ENCODE results near the gene UPF3A. TPM values are rescaled to one million over a fixed set of nuclear protein-coding genes. Genes with fewer than 3 reads are reported as not detected.

Gene UPF3A
- total and polyA plus RNA-seq, 2 experiments from 2014 or later: 25.3 to 50.8 TPM

DNA sequence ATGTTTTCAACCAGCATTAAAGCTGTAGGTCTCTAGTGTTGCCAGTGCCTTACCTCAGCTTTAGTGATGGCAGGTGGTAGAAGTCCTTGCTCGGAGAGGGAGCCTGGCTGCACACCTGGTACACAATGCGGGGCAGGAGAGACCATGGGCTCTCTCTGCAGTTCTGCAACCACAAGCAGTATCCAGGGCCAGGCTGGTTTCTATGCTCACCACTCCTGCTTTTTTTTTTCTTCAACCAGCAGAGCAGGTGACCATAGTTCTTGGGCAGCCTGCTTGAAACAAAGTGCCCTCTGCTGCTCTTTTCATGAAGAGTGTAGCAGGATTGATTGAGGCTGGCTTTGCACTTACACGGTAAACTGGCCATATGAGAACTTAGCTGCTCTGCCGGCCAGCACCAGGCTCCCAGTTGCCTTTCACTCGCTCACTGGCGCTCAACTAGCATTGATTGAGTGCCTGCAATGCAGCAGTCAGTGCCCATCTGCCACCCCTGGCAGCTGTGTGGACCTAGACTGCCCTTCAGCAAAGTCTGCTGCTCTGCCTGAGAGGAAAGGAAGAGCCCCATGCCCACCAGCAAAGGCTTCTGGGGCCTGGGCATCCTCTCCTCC lies 28.5 kb downstream of the UPF3A start:
- WGBS, 2 experiments (ENCODE audit: low coverage in 1 of 2, low lambda C conversion rate in 2 of 2, missing lambda C conversion rate in 2 of 2): 83 to 84% methylated on average over 6 of the region's 6 CpGs
- H3K4me1 ChIP-seq (ENCODE audit: insufficient read depth): peaks cover 17% of the 10 kb centered on the region
- DNase-seq: no peak
- TF ChIP-seq EZH2 (IDR thresholded peaks at IDR 0.05; ENCODE audit: insufficient read depth, poor library complexity, severe bottlenecking) (no peak), EZH2phosphoT487 (IDR thresholded peaks at IDR 0.05; ENCODE audit: insufficient read depth, low read depth) (no peak)
- H3K27ac ChIP-seq: no peak overlapping the region
- H3F3A ChIP-seq (ENCODE audit: insufficient read depth): peaks cover 27% of the 10 kb centered on the region
- H3K9ac ChIP-seq: no peak overlapping the region
- H3K9me3 ChIP-seq (ENCODE audit: low read depth): no peaks in the 10 kb centered on the region
- peaks cover 17% of the 10 kb centered on the region for H3K36me3 ChIP-seq (ENCODE audit: low read depth)
- H3K79me2 ChIP-seq (ENCODE audit: insufficient read depth): peaks cover 5% of the 10 kb centered on the region
- H3K4me2 ChIP-seq (ENCODE audit: unreplicated experiment): no peak overlapping the region
- H3K27me3 ChIP-seq (replicated peaks; ENCODE audit: insufficient read depth): no peaks in the 10 kb centered on the region
- in situ Hi-C loops (cut with MboI): no loop called here
- H2AFZ ChIP-seq: no peak overlapping the region
- H3K4me3 ChIP-seq: no peak overlapping the region
- H3K9me2 ChIP-seq (ENCODE audit: insufficient read depth): no peaks in the 10 kb centered on the region
- H4K20me1 ChIP-seq (ENCODE audit: insufficient read depth): no peaks in the 10 kb centered on the region

DNA sequence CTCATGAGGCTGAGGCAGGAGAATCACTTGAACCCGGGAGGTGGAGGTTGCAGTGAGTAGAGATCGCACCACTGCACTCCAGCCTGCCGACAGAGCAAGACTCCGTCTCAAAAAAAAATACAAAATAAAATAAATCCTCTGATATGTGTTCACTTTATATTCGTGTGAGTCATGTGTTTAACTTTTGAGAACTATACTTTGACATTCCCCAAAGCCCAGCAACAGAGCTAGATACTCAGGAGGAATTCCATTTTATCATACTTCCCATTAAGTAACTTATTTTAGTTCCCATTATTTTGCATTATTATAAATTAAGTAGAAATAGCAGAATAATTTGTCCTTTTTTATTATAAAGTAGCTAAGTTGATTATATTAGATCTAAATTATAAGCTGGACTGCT lies 29.6 kb downstream of the UPF3A start:
- peak; percentile 43 for DNase-seq
- Histone ChIP-seq H3K27ac (no peak overlapping the region), H3K4me2 (ENCODE audit: unreplicated experiment) (no peak overlapping the region)

DNA sequence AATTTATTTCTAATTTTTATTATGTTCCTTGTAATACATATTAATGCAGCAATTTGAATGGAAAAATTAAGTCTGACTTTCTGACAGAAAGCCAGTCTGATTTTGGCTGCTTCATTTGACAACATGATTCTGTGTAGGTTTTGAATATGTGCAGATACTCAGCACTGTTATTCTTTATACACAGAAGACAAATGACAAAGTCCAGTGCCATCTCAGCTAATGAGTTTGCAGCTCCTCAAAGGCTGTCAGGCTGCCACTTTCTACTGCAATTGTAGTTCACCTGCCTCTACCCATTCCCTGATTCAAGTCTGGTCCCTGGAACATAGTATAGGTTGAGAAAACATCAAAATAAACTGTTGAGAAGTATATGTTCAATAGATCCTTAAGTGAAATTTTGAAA lies 30.0 kb downstream of the UPF3A start:
- H3K27ac ChIP-seq: no peak overlapping the region
- no peak overlapping the region for H3K9ac ChIP-seq
- peaks cover 20% of the 10 kb centered on the region for H3K79me2 ChIP-seq (ENCODE audit: insufficient read depth)
- peaks cover 10% of the 10 kb centered on the region for H3K36me3 ChIP-seq (ENCODE audit: low read depth)
- H3K4me1 ChIP-seq (ENCODE audit: insufficient read depth): peaks cover 28% of the 10 kb centered on the region
- DNase-seq: no peak
- H3K9me3 ChIP-seq (ENCODE audit: low read depth): no peaks in the 10 kb centered on the region
- no peak for TF ChIP-seq EZH2 (IDR thresholded peaks at IDR 0.05; ENCODE audit: insufficient read depth, poor library complexity, severe bottlenecking)
- no peak for TF ChIP-seq EZH2phosphoT487 (IDR thresholded peaks at IDR 0.05; ENCODE audit: insufficient read depth, low read depth)
- H3K4me2 ChIP-seq (ENCODE audit: unreplicated experiment): no peak overlapping the region
- H3K4me3 ChIP-seq: no peak overlapping the region
- H2AFZ ChIP-seq: peak overlapping the region; percentile 27; the same call in 1 of the 2 replicates
- in situ Hi-C loops (cut with MboI): no loop called here
- no peaks in the 10 kb centered on the region for H3K27me3 ChIP-seq (replicated peaks; ENCODE audit: insufficient read depth)
- H4K20me1 ChIP-seq (ENCODE audit: insufficient read depth): peaks cover 4% of the 10 kb centered on the region; the same call in 1 of the 2 replicates
- H3K9me2 ChIP-seq (ENCODE audit: insufficient read depth): no peaks in the 10 kb centered on the region
- peaks cover 34% of the 10 kb centered on the region for H3F3A ChIP-seq (ENCODE audit: insufficient read depth)

More for the DNA sequence above, 29.6 kb downstream of the UPF3A start:
- TF ChIP-seq EZH2phosphoT487 (IDR thresholded peaks at IDR 0.05; ENCODE audit: insufficient read depth, low read depth) (no peak), EZH2 (IDR thresholded peaks at IDR 0.05; ENCODE audit: insufficient read depth, poor library complexity, severe bottlenecking) (no peak)
- 52 to 53% methylated on average over 5 of the region's 5 CpGs for WGBS, 2 experiments (ENCODE audit: low coverage in 1 of 2, low lambda C conversion rate in 2 of 2, missing lambda C conversion rate in 2 of 2)
- Histone ChIP-seq H3K27me3 (replicated peaks; ENCODE audit: insufficient read depth) (no peaks in the 10 kb centered on the region), H4K20me1 (ENCODE audit: insufficient read depth) (peaks cover 4% of the 10 kb centered on the region; the same call in 1 of the 2 replicates), H3K9me2 (ENCODE audit: insufficient read depth) (no peaks in the 10 kb centered on the region), H3K79me2 (ENCODE audit: insufficient read depth) (peaks cover 15% of the 10 kb centered on the region), H3K4me1 (ENCODE audit: insufficient read depth) (peaks cover 24% of the 10 kb centered on the region), H3K4me3 (no peak overlapping the region), H3F3A (ENCODE audit: insufficient read depth) (peaks cover 34% of the 10 kb centered on the region), H3K9ac (no peak overlapping the region), H3K36me3 (ENCODE audit: low read depth) (peaks cover 14% of the 10 kb centered on the region), H3K9me3 (ENCODE audit: low read depth) (no peaks in the 10 kb centered on the region), H2AFZ (no peak overlapping the region)
- in situ Hi-C loops (cut with MboI): no loop called here

DNA sequence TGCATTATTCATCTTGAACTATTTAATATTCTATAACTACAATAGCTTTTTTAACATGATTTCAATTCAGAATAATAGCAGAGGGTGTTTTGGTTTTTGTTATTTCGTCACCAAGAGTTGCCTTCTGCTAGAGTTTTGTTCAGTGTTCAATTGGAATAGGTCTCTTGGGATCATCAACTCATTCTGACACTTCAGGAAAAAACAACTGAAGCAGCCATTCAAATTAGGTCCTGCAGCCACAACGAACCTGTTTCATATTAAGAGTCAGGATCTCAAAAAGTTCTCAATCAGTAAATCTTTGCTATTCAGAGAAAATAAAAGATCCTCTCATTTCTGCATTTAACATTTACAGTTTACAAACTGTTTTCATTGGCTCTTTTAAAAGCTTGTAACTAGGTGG lies 30.5 kb downstream of the UPF3A start:
- in situ Hi-C loops (cut with MboI): no loop called here
- Histone ChIP-seq H3K27me3 (replicated peaks; ENCODE audit: insufficient read depth) (no peaks in the 10 kb centered on the region), H2AFZ (peak overlapping the region; percentile 27; the same call in 1 of the 2 replicates)

More for the DNA sequence above, 30.5 kb downstream of the UPF3A start:
- peak; percentile 39 for DNase-seq
- Histone ChIP-seq H3K9me2 (ENCODE audit: insufficient read depth) (no peaks in the 10 kb centered on the region), H3K27ac (no peak overlapping the region), H3K9ac (no peak overlapping the region), H3F3A (ENCODE audit: insufficient read depth) (peaks cover 34% of the 10 kb centered on the region), H3K9me3 (ENCODE audit: low read depth) (no peaks in the 10 kb centered on the region), H3K4me1 (ENCODE audit: insufficient read depth) (peaks cover 30% of the 10 kb centered on the region), H4K20me1 (ENCODE audit: insufficient read depth) (peaks cover 4% of the 10 kb centered on the region; the same call in 1 of the 2 replicates), H3K36me3 (ENCODE audit: low read depth) (peaks cover 4% of the 10 kb centered on the region; the same call in 1 of the 2 replicates), H3K4me2 (ENCODE audit: unreplicated experiment) (no peak overlapping the region), H3K4me3 (no peak overlapping the region), H3K79me2 (ENCODE audit: insufficient read depth) (peaks cover 25% of the 10 kb centered on the region)
- WGBS, 2 experiments (ENCODE audit: low coverage in 1 of 2, low lambda C conversion rate in 2 of 2, missing lambda C conversion rate in 2 of 2): 9% methylated on average over 2 of the region's 2 CpGs
- no peak for TF ChIP-seq EZH2 (IDR thresholded peaks at IDR 0.05; ENCODE audit: insufficient read depth, poor library complexity, severe bottlenecking)
- no peak for TF ChIP-seq EZH2phosphoT487 (IDR thresholded peaks at IDR 0.05; ENCODE audit: insufficient read depth, low read depth)
